NCI-H128 (cell line): Measurements from ENCODE around the gene RARRES2.
"Not testable (repeated sequence)": the region's sequence is repeated elsewhere in the genome, so short reads cannot be mapped to it uniquely, and the experiment has no call there.

Experiments
- DNase-seq: peaks from one replicate; lab custom pipeline; 2025; ENCODE audit not compliant: unreplicated experiment; lab: John Stamatoyannopoulos, UW

Gene RARRES2

GRCh38 chr7:150322833-150323681, 18.4 kb downstream of the RARRES2 start, which contains the start of the genes ACTR3C and LRRC61:
TSS of gene ACTR3C (minus strand) at chr7:150323545. CDS start at chr7:150295296, 28,249 bp downstream.
TSS of gene LRRC61 (plus strand) at chr7:150323355. CDS start at chr7:150336862, 13,507 bp downstream.
- peak; percentile 53 for DNase-seq

- no peak for DNase-seq
Measured at GRCh38 chr7:150322114-150322832, 19.2 kb downstream of the RARRES2 start.

- DNase-seq, result no peak
Measured at GRCh38 chr7:150321788-150322113, 19.7 kb downstream of the RARRES2 start.

- DNase-seq, result no peak
Measured at GRCh38 chr7:150317748-150318444, 23.5 kb downstream of the RARRES2 start.

- not testable (repeated sequence) for DNase-seq
Measured at GRCh38 chr7:150316987-150317386, 24.4 kb downstream of the RARRES2 start.

GRCh38 chr7:150314639-150315239, 26.7 kb downstream of the RARRES2 start:
- no peak for DNase-seq

- DNase-seq, result no peak
Measured at GRCh38 chr7:150313870-150314269, 27.6 kb downstream of the RARRES2 start.

- DNase-seq, result no peak
Measured at GRCh38 chr7:150313367-150313809, 28.0 kb downstream of the RARRES2 start.

GRCh38 chr7:150312649-150313366, 28.6 kb downstream of the RARRES2 start:
- DNase-seq, result not testable (repeated sequence)

- DNase-seq, result no peak
Measured at GRCh38 chr7:150311711-150312110, 29.7 kb downstream of the RARRES2 start.

GRCh38 chr7:150311146-150311545, 30.3 kb downstream of the RARRES2 start:
- no peak for DNase-seq

- no peak for DNase-seq
Measured at GRCh38 chr7:150308575-150308974, 32.9 kb downstream of the RARRES2 start.

- DNase-seq, result no peak
Measured at GRCh38 chr7:150307904-150308303, 33.5 kb downstream of the RARRES2 start.

- DNase-seq, result no peak
Measured at GRCh38 chr7:150307129-150307528, 34.3 kb downstream of the RARRES2 start.

GRCh38 chr7:150306377-150306776, 35.1 kb downstream of the RARRES2 start:
- DNase-seq, result not testable (repeated sequence)

GRCh38 chr7:150305903-150306284, 35.5 kb downstream of the RARRES2 start:
- not testable (repeated sequence) for DNase-seq

GRCh38 chr7:150305259-150305902, 36.0 kb downstream of the RARRES2 start:
- not testable (repeated sequence) for DNase-seq

GRCh38 chr7:150304499-150305258, 36.8 kb downstream of the RARRES2 start:
- DNase-seq, result not testable (repeated sequence)

- not testable (repeated sequence) for DNase-seq
Measured at GRCh38 chr7:150302908-150303310, 38.5 kb downstream of the RARRES2 start.
